Measurements from ENCODE around the gene GABRB2.

GABRB2 gene

GRCh38 chr5:161387121-161387520 is 159.4 kb downstream of the GABRB2 start:
- no peaks in the 10 kb centered on the region for H3K27me3 Mint-ChIP-seq (ENCODE audit: low read depth)
- no peaks in the 10 kb centered on the region for H3K4me1 Mint-ChIP-seq (ENCODE audit: low read depth)
- H3K4me3 Mint-ChIP-seq: no peak overlapping the region

GRCh38 chr5:161385027-161385426 is 161.5 kb downstream of the GABRB2 start:
- Mint-ChIP-seq H3K9me3 (no peaks in the 10 kb centered on the region), H3K4me3 (no peak overlapping the region), H3K4me1 (ENCODE audit: low read depth) (no peaks in the 10 kb centered on the region), H3K36me3 (ENCODE audit: low read depth) (no peaks in the 10 kb centered on the region), H3K27me3 (ENCODE audit: low read depth) (no peaks in the 10 kb centered on the region), H3K27ac (no peak overlapping the region)

More at GRCh38 chr5:161387121-161387520, 159.4 kb downstream of the GABRB2 start:
- H3K27ac Mint-ChIP-seq: no peak overlapping the region
- H3K9me3 Mint-ChIP-seq: no peaks in the 10 kb centered on the region
- no peaks in the 10 kb centered on the region for H3K36me3 Mint-ChIP-seq (ENCODE audit: low read depth)

GRCh38 chr5:161382685-161383084 is 163.8 kb downstream of the GABRB2 start:
- no peak overlapping the region for H3K4me3 Mint-ChIP-seq
- no peak overlapping the region for H3K27ac Mint-ChIP-seq
- no peaks in the 10 kb centered on the region for H3K36me3 Mint-ChIP-seq (ENCODE audit: low read depth)
- no peaks in the 10 kb centered on the region for H3K27me3 Mint-ChIP-seq (ENCODE audit: low read depth)
- no peaks in the 10 kb centered on the region for H3K9me3 Mint-ChIP-seq
- H3K4me1 Mint-ChIP-seq (ENCODE audit: low read depth): no peaks in the 10 kb centered on the region

GRCh38 chr5:161380486-161380885 is 166.0 kb downstream of the GABRB2 start:
- Mint-ChIP-seq H3K4me1 (ENCODE audit: low read depth) (no peaks in the 10 kb centered on the region), H3K9me3 (no peaks in the 10 kb centered on the region), H3K27ac (no peak overlapping the region), H3K36me3 (ENCODE audit: low read depth) (no peaks in the 10 kb centered on the region), H3K27me3 (ENCODE audit: low read depth) (no peaks in the 10 kb centered on the region), H3K4me3 (no peak overlapping the region)

GRCh38 chr5:161378701-161379100 is 167.8 kb downstream of the GABRB2 start:
- Mint-ChIP-seq H3K4me1 (ENCODE audit: low read depth) (no peaks in the 10 kb centered on the region), H3K27me3 (ENCODE audit: low read depth) (no peaks in the 10 kb centered on the region), H3K4me3 (no peak overlapping the region), H3K36me3 (ENCODE audit: low read depth) (no peaks in the 10 kb centered on the region), H3K9me3 (no peaks in the 10 kb centered on the region), H3K27ac (no peak overlapping the region)

GRCh38 chr5:161376034-161376433 is 170.5 kb downstream of the GABRB2 start:
- H3K4me1 Mint-ChIP-seq (ENCODE audit: low read depth): no peaks in the 10 kb centered on the region
- H3K27me3 Mint-ChIP-seq (ENCODE audit: low read depth): no peaks in the 10 kb centered on the region
- no peak overlapping the region for H3K27ac Mint-ChIP-seq
- no peaks in the 10 kb centered on the region for H3K9me3 Mint-ChIP-seq
- H3K36me3 Mint-ChIP-seq (ENCODE audit: low read depth): no peaks in the 10 kb centered on the region
- H3K4me3 Mint-ChIP-seq: no peak overlapping the region

GRCh38 chr5:161373345-161373707 is 173.2 kb downstream of the GABRB2 start:
- Mint-ChIP-seq H3K4me3 (no peak overlapping the region), H3K27ac (no peak overlapping the region), H3K27me3 (ENCODE audit: low read depth) (no peaks in the 10 kb centered on the region), H3K4me1 (ENCODE audit: low read depth) (no peaks in the 10 kb centered on the region), H3K36me3 (ENCODE audit: low read depth) (no peaks in the 10 kb centered on the region), H3K9me3 (no peaks in the 10 kb centered on the region)

GRCh38 chr5:161372682-161373344 is 173.7 kb downstream of the GABRB2 start:
- H3K27me3 Mint-ChIP-seq (ENCODE audit: low read depth): no peaks in the 10 kb centered on the region
- H3K27ac Mint-ChIP-seq: no peak overlapping the region
- no peak overlapping the region for H3K4me3 Mint-ChIP-seq
- H3K4me1 Mint-ChIP-seq (ENCODE audit: low read depth): no peaks in the 10 kb centered on the region
- no peaks in the 10 kb centered on the region for H3K36me3 Mint-ChIP-seq (ENCODE audit: low read depth)
- H3K9me3 Mint-ChIP-seq: no peaks in the 10 kb centered on the region

- H3K9me3 Mint-ChIP-seq: no peaks in the 10 kb centered on the region
- H3K27ac Mint-ChIP-seq: no peak overlapping the region
- H3K4me1 Mint-ChIP-seq (ENCODE audit: low read depth): no peaks in the 10 kb centered on the region
- no peaks in the 10 kb centered on the region for H3K27me3 Mint-ChIP-seq (ENCODE audit: low read depth)
- H3K36me3 Mint-ChIP-seq (ENCODE audit: low read depth): no peaks in the 10 kb centered on the region
- no peak overlapping the region for H3K4me3 Mint-ChIP-seq
These were observed 177.5 kb downstream of the GABRB2 start for GRCh38 chr5:161369022-161369421.

GRCh38 chr5:161358446-161358845 is 188.1 kb downstream of the GABRB2 start:
- Mint-ChIP-seq H3K4me3 (no peak overlapping the region), H3K27ac (no peak overlapping the region), H3K9me3 (no peaks in the 10 kb centered on the region), H3K36me3 (ENCODE audit: low read depth) (no peaks in the 10 kb centered on the region), H3K27me3 (ENCODE audit: low read depth) (no peaks in the 10 kb centered on the region), H3K4me1 (ENCODE audit: low read depth) (no peaks in the 10 kb centered on the region)

- no peaks in the 10 kb centered on the region for H3K27me3 Mint-ChIP-seq (ENCODE audit: low read depth)
- no peaks in the 10 kb centered on the region for H3K9me3 Mint-ChIP-seq
- H3K4me1 Mint-ChIP-seq (ENCODE audit: low read depth): no peaks in the 10 kb centered on the region
- H3K36me3 Mint-ChIP-seq (ENCODE audit: low read depth): no peaks in the 10 kb centered on the region
- no peak overlapping the region for H3K4me3 Mint-ChIP-seq
- no peak overlapping the region for H3K27ac Mint-ChIP-seq
These were observed 202.3 kb downstream of the GABRB2 start for GRCh38 chr5:161344234-161344633.

GRCh38 chr5:161342886-161343285 is 203.6 kb downstream of the GABRB2 start:
- Mint-ChIP-seq H3K4me3 (no peak overlapping the region), H3K27ac (no peak overlapping the region), H3K4me1 (ENCODE audit: low read depth) (no peaks in the 10 kb centered on the region), H3K27me3 (ENCODE audit: low read depth) (no peaks in the 10 kb centered on the region), H3K36me3 (ENCODE audit: low read depth) (no peaks in the 10 kb centered on the region), H3K9me3 (no peaks in the 10 kb centered on the region)

GRCh38 chr5:161340012-161340411 is 206.5 kb downstream of the GABRB2 start:
- no peak overlapping the region for H3K4me3 Mint-ChIP-seq
- H3K9me3 Mint-ChIP-seq: no peaks in the 10 kb centered on the region
- no peaks in the 10 kb centered on the region for H3K36me3 Mint-ChIP-seq (ENCODE audit: low read depth)
- H3K27me3 Mint-ChIP-seq (ENCODE audit: low read depth): no peaks in the 10 kb centered on the region
- no peaks in the 10 kb centered on the region for H3K4me1 Mint-ChIP-seq (ENCODE audit: low read depth)
- no peak overlapping the region for H3K27ac Mint-ChIP-seq

GRCh38 chr5:161333194-161333880 is 213.2 kb downstream of the GABRB2 start:
- H3K36me3 Mint-ChIP-seq (ENCODE audit: low read depth): no peaks in the 10 kb centered on the region
- no peaks in the 10 kb centered on the region for H3K27me3 Mint-ChIP-seq (ENCODE audit: low read depth)
- no peaks in the 10 kb centered on the region for H3K4me1 Mint-ChIP-seq (ENCODE audit: low read depth)
- H3K9me3 Mint-ChIP-seq: no peaks in the 10 kb centered on the region
- no peak overlapping the region for H3K27ac Mint-ChIP-seq
- H3K4me3 Mint-ChIP-seq: no peak overlapping the region

- Mint-ChIP-seq H3K27me3 (ENCODE audit: low read depth) (no peaks in the 10 kb centered on the region), H3K4me1 (ENCODE audit: low read depth) (no peaks in the 10 kb centered on the region), H3K36me3 (ENCODE audit: low read depth) (no peaks in the 10 kb centered on the region), H3K9me3 (no peaks in the 10 kb centered on the region), H3K4me3 (no peak overlapping the region), H3K27ac (no peak overlapping the region)
These were observed 214.2 kb downstream of the GABRB2 start for GRCh38 chr5:161332343-161332742.
